ENCODE measurements around the gene ATP1A4.

GRCh38 chr1:160112357-160112756 is 39.0 kb upstream of the ATP1A4 start:
- TF ChIP-seq SIN3A (IDR thresholded peaks at IDR 0.05; ENCODE audit: borderline replicate concordance, insufficient read depth, low read length) (no peak), POLR2AphosphoS5 (IDR thresholded peaks at IDR 0.05; ENCODE audit: low read depth, low read length) (no peak), REST (IDR thresholded peaks at IDR 0.05; ENCODE audit: insufficient read depth in 1 of 2, low read depth in 2 of 2, low read length in 2 of 2) (no peak)
